H54 (cell line): ENCODE results near the gene GRK5.

ENCODE experiments used
- DNase-seq: peaks from one replicate; pipeline ENCODE4 v3.0.0; 2011; ENCODE audit warnings: low spot score, mixed read lengths; ENCODE audit not compliant: insufficient read length
- FAIRE-seq: peaks from 3 replicates; lab custom pipeline; 2011; peaks lifted over from hg19 to GRCh38; lab: Jason Lieb, UNC
- POLR2A ChIP-seq: IDR thresholded peaks from 2 replicates; pipeline ENCODE4 v1.6.1; 2011; ENCODE audit warnings: low read depth, mild to moderate bottlenecking, low read length

The GRK5 gene

DNA sequence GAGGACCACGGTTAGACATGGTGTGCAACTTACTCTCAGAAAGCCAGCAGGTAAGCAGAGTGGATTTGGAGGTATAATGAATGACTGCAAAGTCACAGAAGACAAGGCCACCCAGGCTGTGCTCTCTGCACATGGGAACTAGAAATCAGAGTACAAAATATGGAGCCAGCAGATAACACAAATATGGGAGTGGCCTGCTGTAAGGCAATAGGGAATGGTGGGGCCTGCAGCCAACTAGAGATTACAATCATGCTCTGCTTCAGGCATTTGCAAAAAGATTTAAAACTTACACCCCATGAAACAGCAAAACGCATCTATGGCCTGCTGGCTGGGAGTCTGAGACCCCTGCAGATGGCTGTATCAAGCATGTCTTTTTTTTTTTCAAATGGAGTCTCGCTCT lies 288.2 kb downstream of the GRK5 start:
- TF ChIP-seq POLR2A: no peak
- no peak for FAIRE-seq
- DNase-seq: no peak

DNA sequence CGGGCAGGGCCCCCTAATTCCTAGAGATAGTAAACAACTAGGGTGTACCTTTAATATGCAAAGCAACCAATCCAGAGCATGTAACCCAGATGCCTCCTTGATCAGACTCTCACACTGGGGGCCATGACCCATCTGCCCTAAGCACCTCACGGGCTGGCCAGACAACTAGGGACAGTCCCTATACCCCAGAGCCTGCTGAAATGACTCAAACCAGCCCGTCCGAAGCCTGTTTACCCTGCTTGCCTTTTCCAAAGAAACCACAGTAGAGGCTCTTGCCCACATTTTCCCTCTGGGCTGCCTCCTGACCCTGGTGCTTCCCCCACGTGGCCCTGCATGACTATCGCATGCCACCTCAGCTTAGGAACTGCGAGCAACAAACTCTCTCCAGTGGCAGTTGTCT lies 288.9 kb downstream of the GRK5 start:
- no peak for FAIRE-seq
- DNase-seq: no peak
- no peak for TF ChIP-seq POLR2A

DNA sequence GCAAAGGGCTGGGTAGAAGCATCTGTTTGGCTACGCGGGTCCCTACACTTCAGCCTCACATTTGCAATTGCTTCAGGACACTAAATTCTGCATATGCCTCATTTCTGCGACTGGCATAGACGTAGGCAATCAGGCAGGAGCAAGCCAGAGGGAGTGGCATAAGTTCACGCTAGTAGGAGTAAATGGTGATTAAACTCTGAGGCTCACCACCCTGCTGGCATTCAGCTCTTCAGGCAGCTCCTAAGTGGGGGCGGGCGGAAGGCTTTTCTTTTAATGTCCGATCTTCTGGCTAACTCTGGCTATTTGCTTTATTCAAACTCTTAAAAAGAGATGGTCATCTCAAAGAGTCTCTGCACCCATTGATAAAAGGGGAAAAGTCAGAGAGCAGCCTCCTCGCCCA lies 289.9 kb downstream of the GRK5 start:
- no peak for TF ChIP-seq POLR2A
- no peak for FAIRE-seq

DNA sequence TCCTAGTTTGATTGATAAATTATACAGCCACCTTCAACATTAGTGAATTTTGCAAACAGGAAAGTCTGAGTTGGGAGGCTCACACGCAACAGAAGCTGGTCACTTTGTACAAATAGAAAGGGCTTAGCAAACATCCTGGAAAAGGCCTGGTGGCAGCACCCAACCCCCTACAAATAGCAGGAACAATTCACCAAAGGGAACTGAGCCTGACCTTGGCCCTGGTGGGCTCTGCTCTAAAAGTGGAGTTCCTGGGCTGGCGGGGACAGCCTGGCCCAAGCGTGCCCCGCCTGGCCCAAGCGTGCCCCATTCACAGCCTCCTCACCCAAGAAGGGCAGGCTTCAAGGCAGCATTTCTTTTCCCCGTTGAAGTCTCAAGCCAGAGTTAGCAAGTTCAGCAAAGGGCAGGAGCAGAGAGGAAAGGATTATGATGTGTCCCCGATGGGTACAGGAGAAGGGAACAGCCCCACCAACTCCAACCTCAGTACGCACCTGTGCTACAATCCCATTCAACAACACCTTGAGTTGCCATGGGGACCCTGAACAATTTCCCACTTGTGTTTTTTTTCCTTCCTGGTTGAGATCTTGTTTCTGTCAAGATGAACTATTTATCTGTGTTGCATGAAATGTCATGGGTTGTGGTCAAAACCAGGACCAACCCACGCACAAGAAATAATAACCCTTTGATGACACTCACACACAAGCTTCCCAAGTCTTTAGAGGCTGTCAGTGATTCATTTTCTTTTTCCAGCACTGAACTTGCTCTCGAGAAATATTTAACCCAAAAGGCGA lies 291.7 kb downstream of the GRK5 start:
- FAIRE-seq (no peak), DNase-seq (no peak)
- no peak for TF ChIP-seq POLR2A

More for the DNA sequence above, 289.9 kb downstream of the GRK5 start:
- no peak for DNase-seq

DNA sequence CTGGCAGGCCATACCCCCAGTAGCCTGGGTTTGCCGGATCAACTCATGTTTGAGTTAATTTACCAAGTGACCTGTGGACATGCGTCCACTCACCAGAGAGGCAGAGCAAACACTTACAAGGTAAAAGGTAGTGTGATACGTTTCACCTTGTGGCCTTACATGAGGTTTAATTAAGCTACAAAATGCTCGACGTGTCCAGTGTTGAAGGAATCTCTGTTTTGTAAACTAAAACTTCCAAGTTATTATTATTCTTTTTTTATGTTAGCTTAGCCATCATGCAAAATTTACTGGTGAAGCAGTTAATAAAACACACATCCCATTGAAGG lies 292.3 kb downstream of the GRK5 start:
- TF ChIP-seq POLR2A: no peak
- FAIRE-seq: no peak
- no peak for DNase-seq

DNA sequence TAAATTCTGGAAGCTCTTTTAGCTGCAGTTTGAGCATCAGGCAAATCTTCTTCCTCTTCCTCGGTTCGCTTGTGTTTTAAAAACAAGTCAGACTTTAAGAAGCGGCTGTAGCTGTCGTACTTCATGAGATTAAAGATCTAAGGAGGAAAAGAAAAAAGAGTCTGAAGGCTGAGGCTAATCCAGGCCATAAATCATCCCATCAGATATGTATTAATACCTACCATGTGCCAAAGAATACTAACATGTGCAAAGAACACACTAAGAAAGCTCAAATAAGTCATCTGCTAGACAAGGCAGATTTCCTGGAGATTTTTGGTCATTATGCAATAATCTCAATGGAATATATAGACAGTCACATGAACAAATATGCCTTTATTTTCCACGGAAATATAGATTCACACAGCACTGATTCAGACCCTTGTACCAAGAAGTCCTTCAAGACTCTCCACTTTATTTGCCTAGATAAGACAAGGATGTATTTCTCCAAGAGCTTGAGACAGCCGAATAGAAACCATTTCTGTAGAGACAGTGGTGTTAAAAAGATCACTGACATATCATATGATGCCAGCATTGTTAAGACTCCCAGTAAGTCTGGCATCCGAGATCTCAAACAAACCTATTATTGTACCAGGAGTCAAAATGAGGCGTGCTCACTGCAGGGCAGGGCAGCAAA lies 292.9 kb downstream of the GRK5 start:
- FAIRE-seq: no peak
- TF ChIP-seq POLR2A: no peak
- DNase-seq: no peak

DNA sequence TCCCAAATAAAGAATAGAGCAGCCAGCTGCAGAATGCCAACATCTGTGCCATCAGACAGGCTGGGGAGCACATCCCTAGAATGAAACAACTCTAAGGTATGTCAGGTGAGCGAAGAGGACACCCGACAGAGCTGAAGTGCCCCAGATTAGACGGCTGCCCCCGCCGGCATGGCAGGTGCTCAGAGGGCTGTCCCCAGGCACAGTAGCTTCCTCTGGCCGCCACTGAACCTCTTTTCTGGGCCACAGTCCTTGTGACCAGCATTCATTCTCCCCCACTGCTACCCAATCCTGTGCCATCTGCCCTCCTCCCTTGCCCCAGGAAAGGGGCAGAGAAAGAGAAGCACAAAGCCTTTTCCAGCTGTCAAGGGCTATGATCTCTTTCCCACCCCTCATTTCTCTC lies 293.4 kb downstream of the GRK5 start:
- FAIRE-seq: no peak
- no peak for TF ChIP-seq POLR2A
- DNase-seq: no peak

DNA sequence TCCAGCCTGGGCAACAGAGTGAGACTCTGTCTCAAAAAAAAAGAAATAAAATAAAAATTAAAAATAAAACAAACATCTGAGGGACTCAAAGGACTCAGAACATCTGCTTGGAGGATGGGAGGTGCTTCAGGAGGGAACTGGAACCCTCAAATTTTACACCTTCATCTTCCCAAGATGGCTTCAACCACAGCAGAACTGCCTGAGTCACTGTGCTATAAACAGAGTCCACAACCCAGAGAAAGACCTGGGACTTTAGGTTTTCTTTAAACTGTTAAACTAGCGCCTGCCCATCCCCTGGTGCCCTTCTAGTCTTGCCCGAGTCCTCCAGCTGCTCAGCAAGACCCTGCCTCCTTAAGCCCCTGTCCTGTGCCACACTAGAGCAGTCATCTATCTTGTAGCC lies 294.3 kb downstream of the GRK5 start:
- DNase-seq: no peak
- no peak for TF ChIP-seq POLR2A
- FAIRE-seq: no peak

DNA sequence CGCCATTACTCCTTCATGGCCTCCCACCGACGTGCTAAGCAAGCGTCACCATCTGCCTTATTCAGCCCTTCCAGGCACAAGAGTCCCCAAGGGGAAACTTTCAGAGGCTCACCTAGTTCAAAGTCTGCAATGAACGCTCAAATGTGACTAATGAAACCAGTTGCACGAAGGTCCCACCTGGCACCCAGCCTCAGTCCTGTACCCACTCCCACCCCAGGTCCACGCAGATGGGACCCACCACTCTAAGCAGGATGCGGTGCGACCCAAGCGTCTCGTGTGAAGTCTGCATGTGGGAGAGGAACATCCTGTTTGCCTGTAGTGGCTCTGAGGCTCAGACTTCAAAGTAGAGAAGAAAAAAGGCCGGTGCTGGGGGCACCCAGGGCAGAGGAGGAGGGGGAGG lies 294.8 kb downstream of the GRK5 start:
- DNase-seq (no peak), FAIRE-seq (no peak)
- TF ChIP-seq POLR2A: no peak

DNA sequence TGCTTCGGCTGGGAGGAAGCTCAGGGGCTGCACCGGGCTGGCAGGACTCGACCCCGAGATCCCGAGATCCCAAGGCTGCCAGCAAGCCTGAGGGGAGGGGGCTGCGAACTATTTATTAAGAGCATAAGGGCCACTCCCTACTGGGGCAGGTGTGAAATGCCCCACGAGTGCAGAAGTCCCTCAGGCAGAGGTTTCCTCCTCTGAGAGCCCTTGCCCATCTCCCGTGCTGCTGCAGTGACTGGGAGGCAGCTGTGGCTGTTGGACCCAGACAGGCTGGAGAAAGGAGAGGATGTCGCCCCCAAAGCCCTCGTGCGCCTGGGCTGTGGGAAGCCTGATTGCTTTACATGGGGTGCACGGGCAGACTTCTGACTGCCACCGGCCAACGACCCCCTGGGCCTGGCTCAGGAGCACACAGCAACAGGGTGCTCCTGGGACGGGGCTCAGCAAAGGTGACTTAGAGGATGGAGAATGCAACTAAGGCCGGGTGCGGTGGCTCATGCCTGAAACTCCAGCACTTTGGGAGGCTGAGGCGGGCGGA lies 295.3 kb downstream of the GRK5 start:
- FAIRE-seq: no peak
- no peak for DNase-seq

DNA sequence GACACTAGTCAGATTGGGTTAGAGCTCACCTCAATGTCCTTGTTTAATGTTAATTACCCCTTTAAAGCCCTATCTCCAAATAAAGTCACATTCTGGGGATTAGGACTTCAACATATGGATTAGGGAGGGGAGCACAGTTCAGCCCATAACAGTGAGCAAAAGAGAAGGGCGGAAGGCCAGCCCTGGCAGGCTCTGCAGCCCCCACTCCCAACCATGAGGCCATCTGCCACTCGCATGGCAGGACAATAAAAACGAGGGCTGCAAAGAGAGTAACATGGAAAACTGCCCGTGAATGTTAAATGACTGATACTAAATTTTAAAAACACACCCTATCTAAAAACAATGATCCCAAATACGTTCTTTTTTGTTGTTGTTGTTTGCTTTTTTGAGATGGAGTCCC lies 296.4 kb downstream of the GRK5 start:
- DNase-seq (no peak), FAIRE-seq (no peak)
- no peak for TF ChIP-seq POLR2A

More for the DNA sequence above, 295.3 kb downstream of the GRK5 start:
- no peak for TF ChIP-seq POLR2A

DNA sequence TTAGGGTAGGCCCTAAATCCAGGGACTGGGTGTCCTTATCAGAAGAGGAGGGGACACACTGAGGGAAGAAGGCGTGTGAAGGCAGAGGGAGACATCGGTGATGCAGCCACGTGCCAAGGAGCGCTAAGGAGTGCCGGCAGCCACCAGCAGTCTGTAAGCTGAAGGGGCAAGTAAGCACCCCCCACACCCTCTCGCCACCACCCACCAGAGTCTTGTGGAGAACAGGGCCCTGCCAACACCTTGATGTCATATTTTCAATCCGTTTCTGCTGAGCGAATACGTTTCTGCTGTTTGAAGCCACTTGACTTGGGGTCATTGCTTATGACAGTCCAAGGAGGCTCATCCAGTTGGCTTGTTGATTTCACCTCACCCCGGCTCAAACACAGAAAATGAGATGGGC lies 297.3 kb downstream of the GRK5 start:
- no peak for DNase-seq
- no peak for FAIRE-seq
- TF ChIP-seq POLR2A: no peak

DNA sequence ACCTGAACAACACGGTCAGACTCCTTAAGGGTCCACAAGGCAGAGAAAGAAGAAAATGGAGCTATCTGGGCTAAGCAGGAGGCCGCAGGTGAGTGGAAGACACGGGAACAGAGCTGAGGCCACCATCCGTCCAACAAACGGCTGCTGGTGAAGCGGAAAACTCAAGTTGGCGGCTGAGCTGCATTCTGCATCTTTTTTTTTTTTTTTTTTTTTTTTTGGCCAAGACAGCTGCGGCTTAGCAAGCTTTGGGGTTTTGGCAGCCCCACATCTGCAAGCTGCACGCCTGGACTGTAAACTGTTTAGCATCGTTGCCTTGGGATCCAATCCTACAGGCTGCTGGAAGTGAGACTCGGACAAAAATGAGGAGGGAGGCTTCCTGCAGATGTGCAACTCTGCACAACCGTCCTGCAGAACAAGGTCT lies 297.8 kb downstream of the GRK5 start:
- DNase-seq (no peak), FAIRE-seq (no peak)
- TF ChIP-seq POLR2A: no peak
